ENCODE data around the gene CUBN. TPM values are rescaled to one million over a fixed set of nuclear protein-coding genes. Genes with fewer than 3 reads are reported as not detected.

CUBN gene
- total RNA-seq, 1 donor from 2014 or later, result 6.8 TPM

GRCh38 chr10:17134282-17134681, 4.7 kb upstream of the CUBN start:
- Histone ChIP-seq H3K4me1 (no peaks in the 10 kb centered on the region), H3K36me3 (no peaks in the 10 kb centered on the region), H3K27me3 (no peaks in the 10 kb centered on the region), H3K9me3 (no peaks in the 10 kb centered on the region), H3K4me3 (no peak overlapping the region), H3K27ac (no peak overlapping the region)
- no peak for TF ChIP-seq CTCF (IDR thresholded peaks at IDR 0.05)
- DNase-seq (ENCODE audit: low spot score in 2 of 2), result no peak
- intact Hi-C loops (cut with DNase I), result no loop called here

GRCh38 chr10:17128261-17128660, 1.4 kb downstream of the CUBN start:
- no peaks in the 10 kb centered on the region for H3K9me3 ChIP-seq
- DNase-seq (ENCODE audit: low spot score in 2 of 2), result no peak
- H3K4me3 ChIP-seq, result no peak overlapping the region
- H3K4me1 ChIP-seq, result no peaks in the 10 kb centered on the region
- no peaks in the 10 kb centered on the region for H3K27me3 ChIP-seq
- intact Hi-C loops (cut with DNase I), result no loop called here
- no peak overlapping the region for H3K27ac ChIP-seq
- no peaks in the 10 kb centered on the region for H3K36me3 ChIP-seq
- no peak for TF ChIP-seq CTCF (IDR thresholded peaks at IDR 0.05)

GRCh38 chr10:17126327-17126726, 3.3 kb downstream of the CUBN start:
- Histone ChIP-seq H3K27ac (no peak overlapping the region), H3K36me3 (no peaks in the 10 kb centered on the region), H3K27me3 (no peaks in the 10 kb centered on the region), H3K4me3 (no peak overlapping the region), H3K9me3 (no peaks in the 10 kb centered on the region), H3K4me1 (no peaks in the 10 kb centered on the region)
- no peak for DNase-seq (ENCODE audit: low spot score in 2 of 2)
- TF ChIP-seq CTCF (IDR thresholded peaks at IDR 0.05), result no peak
- intact Hi-C loops (cut with DNase I), result no loop called here

- Histone ChIP-seq H3K4me1 (no peaks in the 10 kb centered on the region), H3K9me3 (no peaks in the 10 kb centered on the region), H3K27ac (no peak overlapping the region), H3K4me3 (no peak overlapping the region), H3K27me3 (no peaks in the 10 kb centered on the region), H3K36me3 (no peaks in the 10 kb centered on the region)
- TF ChIP-seq CTCF (IDR thresholded peaks at IDR 0.05), result no peak
- intact Hi-C loops (cut with DNase I), result no loop called here
- no peak for DNase-seq (ENCODE audit: low spot score in 2 of 2)
Measured at GRCh38 chr10:17125206-17125893, 4.3 kb downstream of the CUBN start.

- no peaks in the 10 kb centered on the region for H3K36me3 ChIP-seq
- intact Hi-C loops (cut with DNase I), result no loop called here
- H3K27ac ChIP-seq, result no peak overlapping the region
- no peaks in the 10 kb centered on the region for H3K4me1 ChIP-seq
- no peaks in the 10 kb centered on the region for H3K27me3 ChIP-seq
- no peaks in the 10 kb centered on the region for H3K9me3 ChIP-seq
- TF ChIP-seq CTCF (IDR thresholded peaks at IDR 0.05), result no peak
- DNase-seq (ENCODE audit: low spot score in 2 of 2), result no peak
- H3K4me3 ChIP-seq, result no peak overlapping the region
Measured at GRCh38 chr10:17123961-17124360, 5.7 kb downstream of the CUBN start.

All from ascending aorta (tissue), 2 donors.